Neural crest cell (in vitro differentiated cells): ENCODE measurements around the gene ESR2. TPM values are rescaled to one million over a fixed set of nuclear protein-coding genes. Genes with fewer than 3 reads are reported as not detected.
A peak's percentile ranks its signal among the peaks of the same experiment; 100 is the strongest.

ENCODE experiments used
- DNase-seq: peaks from one replicate; pipeline ENCODE4 v3.0.0; 2021; ENCODE audit warnings: low read depth, mixed read lengths, low spot score
- H3K27ac Mint-ChIP-seq: one replicate; pipeline ENCODE4 v1.8.0; 2021; ENCODE audit warnings: mild to moderate bottlenecking, mixed read lengths; ENCODE audit not compliant: unreplicated experiment
- H3K27me3 Mint-ChIP-seq: 2 replicates; pipeline ENCODE4 v1.8.0; 2021; ENCODE audit warnings: low read depth, mild to moderate bottlenecking, mixed read lengths
- H3K36me3 Mint-ChIP-seq: 2 replicates; pipeline ENCODE4 v1.8.0; 2021; ENCODE audit warnings: low read depth, mild to moderate bottlenecking, mixed read lengths
- H3K4me1 Mint-ChIP-seq: 2 replicates; pipeline ENCODE4 v1.8.0; 2021; ENCODE audit warnings: mixed read lengths
- H3K4me3 Mint-ChIP-seq: one replicate; pipeline ENCODE4 v1.8.0; 2021; ENCODE audit warnings: mild to moderate bottlenecking, mixed read lengths
- H3K9me3 Mint-ChIP-seq: 2 replicates; pipeline ENCODE4 v1.8.0; 2021; ENCODE audit warnings: mixed read lengths
- total RNA-seq: library from RNA; stranded (reverse); gene quantifications from 2 replicates; pipeline ENCODE4 v1.2.1, GENCODE V29; 2021
- TF ChIP-seq, protein P1 (sequence below): fragments of 200-600 bp; sonication (generic); conservative IDR thresholded peaks from 2 replicates; pipeline ENCODE4 v1.5.0; 2021; ENCODE audit warnings: antibody characterized with exemption, mild to moderate bottlenecking

Gene ESR2
- total RNA-seq, 1 donor from 2014 or later: 0.33 TPM

- Mint-ChIP-seq H3K27me3 (no peaks in the 10 kb centered on the region), H3K36me3 (no peaks in the 10 kb centered on the region), H3K9me3 (no peaks in the 10 kb centered on the region), H3K4me3 (no peak overlapping the region), H3K4me1 (no peaks in the 10 kb centered on the region), H3K27ac (peak overlapping the region; percentile 65)
- no peak for DNase-seq
- TF ChIP-seq, protein P1, sequence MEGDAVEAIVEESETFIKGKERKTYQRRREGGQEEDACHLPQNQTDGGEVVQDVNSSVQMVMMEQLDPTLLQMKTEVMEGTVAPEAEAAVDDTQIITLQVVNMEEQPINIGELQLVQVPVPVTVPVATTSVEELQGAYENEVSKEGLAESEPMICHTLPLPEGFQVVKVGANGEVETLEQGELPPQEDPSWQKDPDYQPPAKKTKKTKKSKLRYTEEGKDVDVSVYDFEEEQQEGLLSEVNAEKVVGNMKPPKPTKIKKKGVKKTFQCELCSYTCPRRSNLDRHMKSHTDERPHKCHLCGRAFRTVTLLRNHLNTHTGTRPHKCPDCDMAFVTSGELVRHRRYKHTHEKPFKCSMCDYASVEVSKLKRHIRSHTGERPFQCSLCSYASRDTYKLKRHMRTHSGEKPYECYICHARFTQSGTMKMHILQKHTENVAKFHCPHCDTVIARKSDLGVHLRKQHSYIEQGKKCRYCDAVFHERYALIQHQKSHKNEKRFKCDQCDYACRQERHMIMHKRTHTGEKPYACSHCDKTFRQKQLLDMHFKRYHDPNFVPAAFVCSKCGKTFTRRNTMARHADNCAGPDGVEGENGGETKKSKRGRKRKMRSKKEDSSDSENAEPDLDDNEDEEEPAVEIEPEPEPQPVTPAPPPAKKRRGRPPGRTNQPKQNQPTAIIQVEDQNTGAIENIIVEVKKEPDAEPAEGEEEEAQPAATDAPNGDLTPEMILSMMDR: no peak
Observed at GRCh38 chr14:64279704-64280668, 14.2 kb downstream of the ESR2 start.

GRCh38 chr14:64278458-64278857, 15.7 kb downstream of the ESR2 start:
- H3K27me3 Mint-ChIP-seq: no peaks in the 10 kb centered on the region
- H3K36me3 Mint-ChIP-seq: no peaks in the 10 kb centered on the region
- TF ChIP-seq, protein P1: no peak
- no peak overlapping the region for H3K27ac Mint-ChIP-seq
- peaks cover 2% of the 10 kb centered on the region for H3K9me3 Mint-ChIP-seq
- H3K4me3 Mint-ChIP-seq: no peak overlapping the region
- no peaks in the 10 kb centered on the region for H3K4me1 Mint-ChIP-seq
- DNase-seq: no peak

- DNase-seq: no peak
- TF ChIP-seq, protein P1: no peak
- Mint-ChIP-seq H3K9me3 (peaks cover 4% of the 10 kb centered on the region), H3K4me1 (no peaks in the 10 kb centered on the region), H3K27ac (no peak overlapping the region), H3K36me3 (no peaks in the 10 kb centered on the region), H3K27me3 (no peaks in the 10 kb centered on the region), H3K4me3 (no peak overlapping the region)
Observed at GRCh38 chr14:64272019-64272418, 22.2 kb downstream of the ESR2 start.

GRCh38 chr14:64266239-64266638, 27.9 kb downstream of the ESR2 start:
- Mint-ChIP-seq H3K4me1 (no peaks in the 10 kb centered on the region), H3K4me3 (no peak overlapping the region), H3K27me3 (no peaks in the 10 kb centered on the region), H3K9me3 (no peaks in the 10 kb centered on the region), H3K36me3 (no peaks in the 10 kb centered on the region), H3K27ac (no peak overlapping the region)
- TF ChIP-seq, protein P1: no peak
- no peak for DNase-seq

- H3K9me3 Mint-ChIP-seq: no peaks in the 10 kb centered on the region
- H3K27me3 Mint-ChIP-seq: no peaks in the 10 kb centered on the region
- H3K4me3 Mint-ChIP-seq: no peak overlapping the region
- H3K27ac Mint-ChIP-seq: no peak overlapping the region
- H3K36me3 Mint-ChIP-seq: no peaks in the 10 kb centered on the region
- no peaks in the 10 kb centered on the region for H3K4me1 Mint-ChIP-seq
- TF ChIP-seq, protein P1: no peak
- no peak for DNase-seq
Observed at GRCh38 chr14:64265222-64265621, 28.9 kb downstream of the ESR2 start.
